Measurements from ENCODE around the gene FFAR4. TPM values are rescaled to one million over a fixed set of nuclear protein-coding genes. Genes with fewer than 3 reads are reported as not detected.
"Not testable (repeated sequence)": the region's sequence is repeated elsewhere in the genome, so short reads cannot be mapped to it uniquely, and the experiment has no call there.

The FFAR4 gene
- polyA plus RNA-seq: 1 to 10 TPM in 1 of 4 donors, under 1 TPM in 2, not detected in 1; 0.45 to 1.3 (median 0.99) TPM
- long read RNA-seq, donor 1: 0 reads
- long read RNA-seq, donor 2: 0 reads
- long read RNA-seq, donor 3: 0 reads
- long read RNA-seq, donor 4: 0 reads
- long read RNA-seq, donor 5, partial matches to known transcripts: 0 of 1 reads
- long read RNA-seq, donor 5, other reads (novel, unspliced or antisense): 0 of 1 reads
- long read RNA-seq, donor 6: 0 reads
- long read RNA-seq, donor 7: 0 reads
- long read RNA-seq, donor 8: 0 reads
- long read RNA-seq, donor 9: 0 reads
- long read RNA-seq, donor 10, partial matches to known transcripts: 0 of 1 reads
- long read RNA-seq, donor 10, other reads (novel, unspliced or antisense): 0 of 1 reads

GRCh38 chr10:93566435-93567276, at the start of gene FFAR4:
TSS of gene FFAR4 (plus strand) at chr10:93566665. CDS start at chr10:93566721, 56 bp downstream.
- Histone ChIP-seq H3K4me3 (ENCODE audit: low read depth in 1 of 3, low read length in 3 of 3) (peak within 1 kb of the TSS in 2 of 3 donors; percentile 12 to 29), H3K36me3 (ENCODE audit: control insufficient read depth in 3 of 3, insufficient read depth in 2 of 3, low read depth in 1 of 3, low read length in 3 of 3) (no peaks in the 10 kb centered on the region), H3K4me1 (ENCODE audit: control insufficient read depth in 3 of 3, insufficient read depth in 2 of 3, low read depth in 1 of 3, low read length in 2 of 3) (no peaks in the 10 kb centered on the region), H3K9me3 (ENCODE audit: control insufficient read depth in 2 of 2, insufficient read depth in 1 of 2, low read depth in 1 of 2, low read length in 1 of 2) (no peaks in the 10 kb centered on the region), H3K27ac (ENCODE audit: low read depth in 1 of 3, low read length in 2 of 3) (no peak within 1 kb of the TSS), H3K27me3 (ENCODE audit: control insufficient read depth in 3 of 3, insufficient read depth in 3 of 3, low read length in 3 of 3) (peaks cover 7 to 54% (median 21%) of the 10 kb centered on the region in 3 donors)
- FAIRE-seq (no peak), DNase-seq (peak; percentile 27 to 54)
- 2 to 6% (median 3%) methylated on average over 58 to 85 of the region's 85 CpGs for WGBS, 3 donors

DNA sequence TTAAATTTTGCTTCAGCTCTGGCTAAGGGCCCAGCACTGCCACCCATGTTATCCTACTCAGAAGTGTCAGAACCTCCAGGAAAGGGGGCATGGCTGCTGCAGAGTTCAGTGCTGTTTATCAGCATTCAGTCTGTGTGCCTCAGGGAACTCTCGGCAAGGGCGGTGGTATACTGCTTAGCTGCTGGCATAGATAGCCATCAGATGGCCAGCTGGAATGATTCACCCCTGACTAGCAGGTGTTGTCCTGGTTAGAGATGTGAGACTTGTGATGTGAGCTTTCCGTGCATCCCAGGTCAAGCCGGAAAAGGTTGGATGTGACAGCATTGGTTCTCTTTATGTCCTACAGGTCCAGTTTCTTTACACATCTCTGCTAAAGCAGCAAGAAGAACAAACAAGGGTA, 47.9 kb upstream of the FFAR4 start:
- WGBS, 3 donors: 98% methylated on average over 4 of the region's 4 CpGs
- no peak for DNase-seq

DNA sequence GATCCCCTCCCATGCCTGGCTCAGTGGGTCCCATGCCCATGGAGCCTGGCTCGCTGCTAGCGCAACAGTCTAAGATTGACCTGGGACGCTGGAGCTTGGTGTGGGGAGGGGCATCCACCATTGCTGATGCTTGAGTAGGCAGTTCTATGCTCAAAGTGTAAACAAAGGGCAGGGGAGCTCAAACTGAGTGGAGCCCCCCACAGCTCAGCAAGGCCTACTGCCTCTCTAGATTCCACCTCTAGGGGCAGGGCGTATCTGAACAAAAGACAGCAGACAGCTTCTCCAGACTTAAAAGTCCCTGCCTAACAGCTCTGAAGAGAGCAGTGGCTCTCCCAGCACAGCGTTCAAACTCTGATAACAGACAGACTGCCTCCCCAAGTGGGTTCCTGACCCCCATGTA, 31.2 kb upstream of the FFAR4 start:
- H3K9me3 ChIP-seq (ENCODE audit: control insufficient read depth in 2 of 2, insufficient read depth in 1 of 2, low read depth in 1 of 2, low read length in 1 of 2): no peaks in the 10 kb centered on the region
- no peaks in the 10 kb centered on the region for H3K27me3 ChIP-seq (ENCODE audit: control insufficient read depth in 3 of 3, insufficient read depth in 3 of 3, low read length in 3 of 3)
- no peaks in the 10 kb centered on the region for H3K4me1 ChIP-seq (ENCODE audit: control insufficient read depth in 3 of 3, insufficient read depth in 2 of 3, low read depth in 1 of 3, low read length in 2 of 3)
- WGBS, 3 donors: 86 to 95% (median 89%) methylated on average over 5 of the region's 5 CpGs
- FAIRE-seq: no peak
- H3K27ac ChIP-seq (ENCODE audit: low read depth in 1 of 3, low read length in 2 of 3): no peak overlapping the region
- DNase-seq: no peak
- H3K36me3 ChIP-seq (ENCODE audit: control insufficient read depth in 3 of 3, insufficient read depth in 2 of 3, low read depth in 1 of 3, low read length in 3 of 3): no peaks in the 10 kb centered on the region
- no peak overlapping the region for H3K4me3 ChIP-seq (ENCODE audit: low read depth in 1 of 3, low read length in 3 of 3)

More for the DNA sequence above, 47.9 kb upstream of the FFAR4 start:
- FAIRE-seq: no peak
- no peaks in the 10 kb centered on the region for H3K4me1 ChIP-seq (ENCODE audit: control insufficient read depth in 3 of 3, insufficient read depth in 2 of 3, low read depth in 1 of 3, low read length in 2 of 3)
- peaks cover 0 to 8% of the 10 kb centered on the region in 2 donors for H3K9me3 ChIP-seq (ENCODE audit: control insufficient read depth in 2 of 2, insufficient read depth in 1 of 2, low read depth in 1 of 2, low read length in 1 of 2)
- H3K27ac ChIP-seq (ENCODE audit: low read depth in 1 of 3, low read length in 2 of 3): no peak overlapping the region
- H3K4me3 ChIP-seq (ENCODE audit: low read depth in 1 of 3, low read length in 3 of 3): no peak overlapping the region
- peaks cover 0 to 13% (median 0%) of the 10 kb centered on the region in 3 donors for H3K36me3 ChIP-seq (ENCODE audit: control insufficient read depth in 3 of 3, insufficient read depth in 2 of 3, low read depth in 1 of 3, low read length in 3 of 3)
- no peaks in the 10 kb centered on the region for H3K27me3 ChIP-seq (ENCODE audit: control insufficient read depth in 3 of 3, insufficient read depth in 3 of 3, low read length in 3 of 3)

- not testable (repeated sequence) for H3K27me3 ChIP-seq (ENCODE audit: control insufficient read depth in 3 of 3, insufficient read depth in 3 of 3, low read length in 3 of 3); H3K27ac ChIP-seq (ENCODE audit: low read depth in 1 of 3, low read length in 2 of 3); DNase-seq; FAIRE-seq; H3K4me1 ChIP-seq (ENCODE audit: control insufficient read depth in 3 of 3, insufficient read depth in 2 of 3, low read depth in 1 of 3, low read length in 2 of 3); H3K4me3 ChIP-seq (ENCODE audit: low read depth in 1 of 3, low read length in 3 of 3); H3K36me3 ChIP-seq (ENCODE audit: control insufficient read depth in 3 of 3, insufficient read depth in 2 of 3, low read depth in 1 of 3, low read length in 3 of 3); H3K9me3 ChIP-seq (ENCODE audit: control insufficient read depth in 2 of 2, insufficient read depth in 1 of 2, low read depth in 1 of 2, low read length in 1 of 2)
- 78 to 90% (median 81%) methylated on average over 4 of the region's 4 CpGs for WGBS, 3 donors
These were observed 25.6 kb upstream of the FFAR4 start for GRCh38 chr10:93540871-93541270.

GRCh38 chr10:93541402-93542357, 24.8 kb upstream of the FFAR4 start:
- 40 to 56% (median 41%) methylated on average over 22 to 23 of the region's 23 CpGs for WGBS, 3 donors
- FAIRE-seq (no peak), DNase-seq (peak; percentile 65 to 84)
- Histone ChIP-seq H3K4me1 (ENCODE audit: control insufficient read depth in 3 of 3, insufficient read depth in 2 of 3, low read depth in 1 of 3, low read length in 2 of 3) (peaks cover 0 to 8% (median 3%) of the 10 kb centered on the region in 3 donors), H3K27ac (ENCODE audit: low read depth in 1 of 3, low read length in 2 of 3) (peak overlapping the region in 1 of 3 donors; percentile 9), H3K4me3 (ENCODE audit: low read depth in 1 of 3, low read length in 3 of 3) (peak overlapping the region in 2 of 3 donors; percentile 14 to 20), H3K36me3 (ENCODE audit: control insufficient read depth in 3 of 3, insufficient read depth in 2 of 3, low read depth in 1 of 3, low read length in 3 of 3) (no peaks in the 10 kb centered on the region), H3K27me3 (ENCODE audit: control insufficient read depth in 3 of 3, insufficient read depth in 3 of 3, low read length in 3 of 3) (no peaks in the 10 kb centered on the region), H3K9me3 (ENCODE audit: control insufficient read depth in 2 of 2, insufficient read depth in 1 of 2, low read depth in 1 of 2, low read length in 1 of 2) (no peaks in the 10 kb centered on the region)

GRCh38 chr10:93542358-93542791, 24.1 kb upstream of the FFAR4 start:
- H3K27me3 ChIP-seq (ENCODE audit: control insufficient read depth in 3 of 3, insufficient read depth in 3 of 3, low read length in 3 of 3): no peaks in the 10 kb centered on the region
- no peaks in the 10 kb centered on the region for H3K9me3 ChIP-seq (ENCODE audit: control insufficient read depth in 2 of 2, insufficient read depth in 1 of 2, low read depth in 1 of 2, low read length in 1 of 2)
- no peaks in the 10 kb centered on the region for H3K36me3 ChIP-seq (ENCODE audit: control insufficient read depth in 3 of 3, insufficient read depth in 2 of 3, low read depth in 1 of 3, low read length in 3 of 3)
- peaks cover 0 to 8% (median 3%) of the 10 kb centered on the region in 3 donors for H3K4me1 ChIP-seq (ENCODE audit: control insufficient read depth in 3 of 3, insufficient read depth in 2 of 3, low read depth in 1 of 3, low read length in 2 of 3)
- peak overlapping the region in 2 of 3 donors; percentile 14 to 20 for H3K4me3 ChIP-seq (ENCODE audit: low read depth in 1 of 3, low read length in 3 of 3)
- DNase-seq (peak; percentile 94 to 95), FAIRE-seq (no peak)
- 3 to 19% (median 13%) methylated on average over 10 of the region's 10 CpGs for WGBS, 3 donors
- H3K27ac ChIP-seq (ENCODE audit: low read depth in 1 of 3, low read length in 2 of 3): peak overlapping the region in 2 of 3 donors; percentile 35 to 37

DNA sequence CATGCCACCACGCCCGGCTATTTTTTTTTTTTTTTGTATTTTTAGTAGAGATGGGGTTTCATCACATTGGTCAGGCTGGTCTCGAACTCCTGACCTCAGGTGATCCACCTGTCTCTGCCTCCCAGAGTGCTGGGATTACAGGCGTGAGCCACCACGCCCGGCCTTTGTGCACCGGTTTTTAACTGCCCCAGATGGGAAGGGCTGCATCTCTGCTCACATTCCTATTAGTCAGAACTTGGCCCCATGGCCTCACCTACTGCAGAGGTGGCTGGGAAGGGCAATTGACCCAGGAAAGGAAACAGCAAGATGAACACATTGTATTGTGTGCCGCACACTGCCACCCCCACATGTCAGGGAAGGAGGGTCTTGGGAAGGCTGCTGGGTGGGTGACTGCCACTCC, 19.5 kb upstream of the FFAR4 start:
- peaks cover 0 to 16% (median 5%) of the 10 kb centered on the region in 3 donors for H3K4me1 ChIP-seq (ENCODE audit: control insufficient read depth in 3 of 3, insufficient read depth in 2 of 3, low read depth in 1 of 3, low read length in 2 of 3)
- H3K27me3 ChIP-seq (ENCODE audit: control insufficient read depth in 3 of 3, insufficient read depth in 3 of 3, low read length in 3 of 3); H3K36me3 ChIP-seq (ENCODE audit: control insufficient read depth in 3 of 3, insufficient read depth in 2 of 3, low read depth in 1 of 3, low read length in 3 of 3); FAIRE-seq; H3K27ac ChIP-seq (ENCODE audit: low read depth in 1 of 3, low read length in 2 of 3); H3K9me3 ChIP-seq (ENCODE audit: control insufficient read depth in 2 of 2, insufficient read depth in 1 of 2, low read depth in 1 of 2, low read length in 1 of 2); DNase-seq; H3K4me3 ChIP-seq (ENCODE audit: low read depth in 1 of 3, low read length in 3 of 3): not testable (repeated sequence)
- 56 to 81% (median 71%) methylated on average over 5 to 8 of the region's 8 CpGs for WGBS, 3 donors

All from small intestine (tissue), 16 donors.